Measurements from ENCODE around the gene MAB21L1.

- TF ChIP-seq CTCF (IDR thresholded peaks at IDR 0.05) (no peak), POLR2A (IDR thresholded peaks at IDR 0.05) (no peak), EP300 (IDR thresholded peaks at IDR 0.05) (no peak), POLR2AphosphoS5 (IDR thresholded peaks at IDR 0.05) (no peak)
Observed at GRCh38 chr13:35468195-35468594, 8.3 kb downstream of the MAB21L1 start.

Data from sigmoid colon (tissue), 4 donors.